Measurements from ENCODE around the gene C1QTNF1. TPM values are rescaled to one million over a fixed set of nuclear protein-coding genes. Genes with fewer than 3 reads are reported as not detected.

Gene C1QTNF1
- polyA plus RNA-seq, 1 donor = 3.1 TPM

DNA sequence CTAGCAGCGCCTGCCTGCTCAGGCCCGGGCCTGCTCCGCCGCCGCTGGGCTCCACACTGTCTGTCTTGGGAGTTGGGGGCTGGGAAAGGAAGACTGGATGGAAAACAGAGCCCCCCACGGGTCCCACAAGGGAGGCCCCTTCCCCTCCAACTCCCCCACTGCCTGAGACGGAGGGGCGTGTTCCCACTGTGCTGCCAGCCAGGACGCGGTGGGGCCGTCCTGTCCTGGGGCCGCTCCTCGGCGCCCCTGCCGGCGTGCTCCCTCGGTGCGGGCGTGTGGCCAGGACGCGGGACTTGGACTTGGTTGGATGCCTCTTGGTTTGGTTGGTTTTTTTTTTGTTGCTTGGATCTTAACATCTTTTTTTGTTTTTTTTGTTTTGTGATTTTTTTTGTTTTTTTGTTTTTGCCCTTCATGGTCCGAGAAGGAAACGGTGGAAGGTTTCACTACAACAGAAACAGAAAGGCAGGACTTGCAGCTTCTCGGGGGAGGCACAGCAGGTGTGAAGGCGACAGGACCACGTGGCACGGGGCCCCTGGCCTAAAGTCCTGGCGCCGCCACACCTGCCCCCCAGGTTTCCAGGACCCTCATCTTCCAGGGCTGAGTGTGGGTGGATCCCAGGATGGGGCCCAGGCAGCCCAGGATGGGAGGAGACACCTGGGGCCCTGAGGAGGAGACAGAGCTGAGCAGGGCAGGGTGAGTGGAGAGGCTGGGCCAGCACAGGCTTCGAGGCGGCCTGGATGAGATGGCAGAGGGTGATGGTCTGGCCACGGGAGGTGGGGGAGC lies 66.7 kb downstream of the C1QTNF1 start:
- peaks cover 14% of the 10 kb centered on the region for H3K36me3 ChIP-seq (ENCODE audit: control insufficient read depth, insufficient read depth, low read length)
- peaks cover 22% of the 10 kb centered on the region for H3K27me3 ChIP-seq (ENCODE audit: control insufficient read depth, insufficient read depth, low read length)
- H3K9me3 ChIP-seq (ENCODE audit: control insufficient read depth, low read depth, low read length) = no peaks in the 10 kb centered on the region
- no peak for DNase-seq
- H3K4me1 ChIP-seq (ENCODE audit: control insufficient read depth, insufficient read depth, low read length) = no peaks in the 10 kb centered on the region
- WGBS (ENCODE audit: insufficient coverage, low lambda C conversion rate) = 25% methylated on average over 2 of the region's 32 CpGs
- no peak overlapping the region for H3K4me3 ChIP-seq (ENCODE audit: low read length)
- no peak overlapping the region for H3K27ac ChIP-seq (ENCODE audit: low read length)

DNA sequence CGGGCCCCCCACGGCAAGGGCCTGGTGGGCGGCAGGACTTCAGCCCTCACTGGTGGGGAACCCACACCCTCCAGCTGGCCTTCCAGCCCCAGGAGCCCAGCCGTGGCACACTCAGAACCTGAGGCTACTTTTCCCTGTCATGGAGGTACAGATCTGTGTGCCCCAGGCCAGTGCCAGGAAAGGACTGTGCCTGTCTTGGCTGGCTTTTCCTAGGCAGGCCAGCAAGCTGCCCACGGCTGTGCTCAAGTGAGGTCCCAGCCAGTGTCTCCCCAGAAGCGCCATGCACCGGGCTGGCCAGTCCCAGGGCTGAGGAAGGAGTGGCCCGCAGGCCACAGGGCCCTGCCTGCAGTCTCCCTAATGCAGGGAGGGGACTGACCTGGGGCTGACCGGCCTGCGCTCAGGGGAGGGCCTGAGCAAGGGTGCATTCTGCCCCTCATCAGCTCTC lies 67.3 kb downstream of the C1QTNF1 start:
- no CpG with 5 or more reads among the region's 10 CpGs for WGBS (ENCODE audit: insufficient coverage, low lambda C conversion rate)
- no peak for DNase-seq
- no peaks in the 10 kb centered on the region for H3K4me1 ChIP-seq (ENCODE audit: control insufficient read depth, insufficient read depth, low read length)
- no peaks in the 10 kb centered on the region for H3K9me3 ChIP-seq (ENCODE audit: control insufficient read depth, low read depth, low read length)
- no peak overlapping the region for H3K4me3 ChIP-seq (ENCODE audit: low read length)
- H3K27me3 ChIP-seq (ENCODE audit: control insufficient read depth, insufficient read depth, low read length) = peaks cover 27% of the 10 kb centered on the region
- no peak overlapping the region for H3K27ac ChIP-seq (ENCODE audit: low read length)
- peaks cover 8% of the 10 kb centered on the region for H3K36me3 ChIP-seq (ENCODE audit: control insufficient read depth, insufficient read depth, low read length)

DNA sequence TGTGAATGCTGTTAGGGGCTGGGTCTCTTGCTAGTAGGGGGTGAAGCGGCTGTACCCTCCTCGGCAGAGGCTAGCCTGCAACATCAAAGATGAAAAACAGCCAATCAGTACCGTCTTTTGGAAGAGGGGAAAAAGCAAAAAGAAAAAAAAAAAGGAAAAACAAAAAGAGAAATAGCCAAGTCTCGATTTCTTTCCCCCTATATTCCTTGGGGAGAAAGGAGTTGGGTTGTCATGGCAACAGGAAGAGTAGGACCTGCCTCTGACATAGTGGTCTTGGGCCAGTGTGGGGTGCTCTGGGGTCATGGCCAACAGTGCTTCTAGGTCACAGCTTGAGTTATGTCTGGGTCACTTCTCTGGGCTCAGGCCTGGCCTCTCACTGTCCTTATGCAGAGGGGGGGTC lies 68.6 kb downstream of the C1QTNF1 start:
- H3K36me3 ChIP-seq (ENCODE audit: control insufficient read depth, insufficient read depth, low read length) = no peaks in the 10 kb centered on the region
- H3K9me3 ChIP-seq (ENCODE audit: control insufficient read depth, low read depth, low read length) = no peaks in the 10 kb centered on the region
- no peaks in the 10 kb centered on the region for H3K4me1 ChIP-seq (ENCODE audit: control insufficient read depth, insufficient read depth, low read length)
- no peak overlapping the region for H3K27ac ChIP-seq (ENCODE audit: low read length)
- no peak for DNase-seq
- H3K4me3 ChIP-seq (ENCODE audit: low read length) = no peak overlapping the region
- 50% methylated on average over 2 of the region's 4 CpGs for WGBS (ENCODE audit: insufficient coverage, low lambda C conversion rate)
- peaks cover 39% of the 10 kb centered on the region for H3K27me3 ChIP-seq (ENCODE audit: control insufficient read depth, insufficient read depth, low read length)

DNA sequence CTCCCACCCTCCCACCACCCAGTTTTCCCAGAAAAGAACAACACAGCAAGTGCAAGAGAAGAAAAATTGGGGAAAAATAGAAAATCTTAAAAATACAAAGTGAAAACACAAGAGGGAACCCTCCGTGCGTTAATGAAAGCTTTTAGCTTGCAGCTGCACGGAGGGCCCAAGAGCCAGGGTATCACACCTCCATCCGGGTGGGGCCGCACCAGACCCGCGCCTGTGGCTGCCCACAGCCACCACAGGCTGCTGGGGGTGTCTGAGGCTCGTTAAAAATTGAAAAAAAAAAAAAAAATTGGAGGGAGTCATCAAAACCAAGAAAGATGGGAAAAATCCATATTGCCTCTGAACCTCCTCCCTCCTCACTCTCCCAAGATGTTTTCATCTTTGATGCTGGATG lies 69.3 kb downstream of the C1QTNF1 start:
- peaks cover 46% of the 10 kb centered on the region for H3K27me3 ChIP-seq (ENCODE audit: control insufficient read depth, insufficient read depth, low read length)
- no peak overlapping the region for H3K27ac ChIP-seq (ENCODE audit: low read length)
- no peaks in the 10 kb centered on the region for H3K36me3 ChIP-seq (ENCODE audit: control insufficient read depth, insufficient read depth, low read length)
- no peak overlapping the region for H3K4me3 ChIP-seq (ENCODE audit: low read length)
- no peaks in the 10 kb centered on the region for H3K4me1 ChIP-seq (ENCODE audit: control insufficient read depth, insufficient read depth, low read length)
- DNase-seq = no peak
- 60% methylated on average over 2 of the region's 8 CpGs for WGBS (ENCODE audit: insufficient coverage, low lambda C conversion rate)
- H3K9me3 ChIP-seq (ENCODE audit: control insufficient read depth, low read depth, low read length) = no peaks in the 10 kb centered on the region

DNA sequence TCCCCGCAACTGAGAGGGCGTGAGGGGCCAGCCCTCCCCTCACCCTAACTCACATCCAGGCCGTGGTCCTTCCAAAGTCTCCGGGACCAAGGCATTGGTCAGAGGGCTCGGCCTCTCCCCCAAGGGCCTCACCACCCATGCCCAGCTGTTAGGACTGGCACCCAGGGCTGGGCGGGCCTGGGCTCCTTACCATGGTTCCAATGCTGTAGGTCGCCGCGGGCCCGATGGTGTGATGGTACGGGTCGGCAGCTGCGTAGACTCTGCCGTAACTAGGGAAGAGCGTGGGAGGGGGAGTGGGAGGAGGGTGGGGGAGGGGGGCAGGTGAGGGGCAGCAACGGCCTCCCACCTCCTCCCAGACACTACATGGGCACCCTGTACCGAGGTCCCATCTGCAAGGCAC lies 70.3 kb downstream of the C1QTNF1 start:
- H3K27me3 ChIP-seq (ENCODE audit: control insufficient read depth, insufficient read depth, low read length) = peaks cover 56% of the 10 kb centered on the region
- H3K4me1 ChIP-seq (ENCODE audit: control insufficient read depth, insufficient read depth, low read length) = no peaks in the 10 kb centered on the region
- H3K4me3 ChIP-seq (ENCODE audit: low read length) = no peak overlapping the region
- no peak overlapping the region for H3K27ac ChIP-seq (ENCODE audit: low read length)
- no CpG with 5 or more reads among the region's 17 CpGs for WGBS (ENCODE audit: insufficient coverage, low lambda C conversion rate)
- H3K9me3 ChIP-seq (ENCODE audit: control insufficient read depth, low read depth, low read length) = no peaks in the 10 kb centered on the region
- DNase-seq = no peak
- no peaks in the 10 kb centered on the region for H3K36me3 ChIP-seq (ENCODE audit: control insufficient read depth, insufficient read depth, low read length)

DNA sequence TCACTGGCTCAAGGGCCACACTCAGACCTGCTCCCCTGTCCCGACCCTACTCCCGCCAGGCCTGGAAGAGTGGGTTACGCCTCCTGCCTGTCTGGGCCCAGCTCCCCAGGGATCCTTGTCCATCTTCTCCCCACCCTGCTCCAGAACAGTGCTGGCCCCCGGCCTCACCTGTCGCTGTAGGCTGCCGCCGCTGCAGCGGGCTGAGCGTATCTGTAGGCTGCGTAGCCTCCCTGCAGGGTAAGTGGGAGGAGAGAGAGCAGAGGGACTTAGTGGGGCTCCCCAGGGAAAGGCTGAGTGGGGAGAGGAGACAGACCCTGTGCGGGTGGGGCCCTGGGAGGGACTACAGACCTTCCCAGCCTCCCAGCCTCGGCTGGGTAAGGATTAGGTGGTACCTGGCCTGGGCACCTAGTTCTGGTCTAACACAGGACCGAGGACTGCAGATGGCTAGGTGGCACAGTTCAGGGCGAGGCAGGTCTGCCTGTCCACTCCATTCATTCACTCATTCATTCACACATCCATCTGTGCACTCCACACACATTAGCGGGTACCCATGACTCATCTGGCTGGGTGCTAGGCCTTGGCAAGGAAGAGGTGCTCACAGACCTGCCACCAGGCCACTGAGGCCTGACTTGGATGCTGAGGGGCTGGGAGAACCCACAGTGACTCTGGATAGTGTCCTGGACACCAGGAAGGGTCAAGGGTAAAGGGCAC lies 71.5 kb downstream of the C1QTNF1 start:
- no peak for DNase-seq
- no peaks in the 10 kb centered on the region for H3K9me3 ChIP-seq (ENCODE audit: control insufficient read depth, low read depth, low read length)
- peaks cover 68% of the 10 kb centered on the region for H3K27me3 ChIP-seq (ENCODE audit: control insufficient read depth, insufficient read depth, low read length)
- H3K27ac ChIP-seq (ENCODE audit: low read length) = no peak overlapping the region
- WGBS (ENCODE audit: insufficient coverage, low lambda C conversion rate) = no CpG with 5 or more reads among the region's 15 CpGs
- no peak overlapping the region for H3K4me3 ChIP-seq (ENCODE audit: low read length)
- no peaks in the 10 kb centered on the region for H3K4me1 ChIP-seq (ENCODE audit: control insufficient read depth, insufficient read depth, low read length)
- no peaks in the 10 kb centered on the region for H3K36me3 ChIP-seq (ENCODE audit: control insufficient read depth, insufficient read depth, low read length)

DNA sequence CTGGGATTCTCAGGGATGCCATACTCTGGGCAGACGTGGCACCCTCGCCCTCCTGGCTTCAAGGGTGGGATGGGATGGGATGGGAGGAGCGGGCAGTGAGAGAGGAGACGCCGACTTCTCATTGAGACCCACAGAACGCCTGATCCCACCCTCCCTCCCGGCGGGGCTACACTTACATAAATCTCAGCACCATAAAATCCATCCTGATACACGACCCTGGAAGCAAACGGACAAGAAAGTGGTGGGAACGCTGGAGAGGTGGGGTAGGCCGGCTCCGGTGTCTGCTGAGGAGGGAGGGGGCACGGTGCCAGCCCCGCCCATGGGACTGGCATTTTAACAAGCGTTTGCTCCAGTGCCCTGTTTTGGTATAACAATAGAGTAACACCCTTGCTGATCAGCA lies 72.5 kb downstream of the C1QTNF1 start:
- Histone ChIP-seq H3K4me3 (ENCODE audit: low read length) (no peak overlapping the region), H3K36me3 (ENCODE audit: control insufficient read depth, insufficient read depth, low read length) (no peaks in the 10 kb centered on the region), H3K4me1 (ENCODE audit: control insufficient read depth, insufficient read depth, low read length) (no peaks in the 10 kb centered on the region), H3K27ac (ENCODE audit: low read length) (no peak overlapping the region), H3K9me3 (ENCODE audit: control insufficient read depth, low read depth, low read length) (no peaks in the 10 kb centered on the region), H3K27me3 (ENCODE audit: control insufficient read depth, insufficient read depth, low read length) (peaks cover 72% of the 10 kb centered on the region)
- no peak for DNase-seq
- WGBS (ENCODE audit: insufficient coverage, low lambda C conversion rate) = no CpG with 5 or more reads among the region's 16 CpGs

DNA sequence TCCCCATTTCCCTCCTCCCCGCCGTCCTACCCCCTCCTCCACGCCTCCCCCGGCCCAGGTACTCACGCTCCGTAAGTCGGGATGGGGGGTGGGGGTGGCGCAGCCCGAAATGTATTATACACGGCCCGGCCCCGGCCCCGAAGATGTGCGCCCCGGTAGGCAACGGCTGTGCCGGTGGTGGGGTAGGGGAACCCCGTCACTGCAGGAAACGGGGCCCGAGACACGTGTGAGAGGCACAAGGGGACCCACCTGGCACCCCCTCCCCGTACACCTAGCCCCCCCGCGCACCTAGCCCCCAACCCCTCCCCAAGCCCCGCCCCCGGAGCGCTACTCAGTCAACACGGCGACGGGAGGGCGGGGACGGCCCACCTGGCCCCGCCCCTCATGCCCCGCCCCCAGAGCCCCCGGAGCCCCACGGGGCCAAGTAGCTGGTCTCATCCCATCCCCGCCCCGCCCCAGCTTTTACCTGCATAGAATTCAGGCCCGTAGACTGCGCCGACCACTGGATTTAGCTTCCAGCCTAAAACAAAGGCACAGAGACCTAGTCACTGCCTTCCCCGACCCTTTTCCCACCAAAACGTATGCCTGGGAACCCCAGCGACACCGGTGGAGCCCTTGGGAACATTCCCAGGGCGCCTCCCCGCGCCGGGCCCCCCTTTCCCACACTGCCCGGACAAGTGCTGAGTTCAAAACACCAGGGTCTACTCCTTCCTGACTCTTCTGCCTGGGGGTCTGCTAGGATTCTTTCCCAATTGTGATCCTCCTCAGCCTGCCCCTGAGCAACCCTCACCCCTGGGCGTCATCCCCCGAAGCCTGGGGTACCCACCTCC lies 73.5 kb downstream of the C1QTNF1 start:
- H3K27ac ChIP-seq (ENCODE audit: low read length) = no peak overlapping the region
- WGBS (ENCODE audit: insufficient coverage, low lambda C conversion rate) = no CpG with 5 or more reads among the region's 52 CpGs
- H3K9me3 ChIP-seq (ENCODE audit: control insufficient read depth, low read depth, low read length) = no peaks in the 10 kb centered on the region
- H3K4me3 ChIP-seq (ENCODE audit: low read length) = no peak overlapping the region
- no peak for DNase-seq
- no peaks in the 10 kb centered on the region for H3K36me3 ChIP-seq (ENCODE audit: control insufficient read depth, insufficient read depth, low read length)
- peaks cover 80% of the 10 kb centered on the region for H3K27me3 ChIP-seq (ENCODE audit: control insufficient read depth, insufficient read depth, low read length)
- H3K4me1 ChIP-seq (ENCODE audit: control insufficient read depth, insufficient read depth, low read length) = no peaks in the 10 kb centered on the region

DNA sequence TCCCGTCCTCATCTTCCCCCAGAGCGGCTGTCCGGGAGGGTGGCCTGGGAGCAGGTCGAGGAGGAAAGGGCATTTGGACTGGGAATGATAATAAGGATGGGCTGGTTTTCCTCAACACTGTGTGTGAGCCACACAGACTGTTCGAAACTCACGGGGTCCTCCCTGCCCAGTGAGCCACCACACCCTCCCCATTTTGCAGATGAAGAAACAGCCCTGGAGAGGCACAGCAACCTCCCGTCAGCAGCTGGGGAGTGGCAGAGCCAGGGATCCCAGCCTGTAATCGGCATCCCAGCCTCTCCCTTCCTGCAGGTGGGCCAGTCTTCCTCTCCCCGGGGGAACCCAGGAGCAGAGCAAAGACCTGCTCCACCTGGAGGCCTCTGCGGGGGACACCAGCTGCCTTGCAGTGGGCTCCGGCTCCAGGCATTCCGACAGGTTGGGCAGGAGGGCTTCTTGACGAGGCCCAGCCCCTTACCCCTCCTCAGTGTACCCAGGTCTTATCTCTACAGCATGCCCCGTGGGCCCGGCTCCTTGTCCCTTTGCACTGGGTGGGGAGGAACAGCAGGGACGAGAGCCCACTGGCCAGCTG lies 74.4 kb downstream of the C1QTNF1 start:
- Histone ChIP-seq H3K4me3 (ENCODE audit: low read length) (no peak overlapping the region), H3K9me3 (ENCODE audit: control insufficient read depth, low read depth, low read length) (no peaks in the 10 kb centered on the region), H3K27me3 (ENCODE audit: control insufficient read depth, insufficient read depth, low read length) (peaks cover 87% of the 10 kb centered on the region), H3K27ac (ENCODE audit: low read length) (no peak overlapping the region), H3K4me1 (ENCODE audit: control insufficient read depth, insufficient read depth, low read length) (no peaks in the 10 kb centered on the region), H3K36me3 (ENCODE audit: control insufficient read depth, insufficient read depth, low read length) (no peaks in the 10 kb centered on the region)
- no peak for DNase-seq
- no CpG with 5 or more reads among the region's 16 CpGs for WGBS (ENCODE audit: insufficient coverage, low lambda C conversion rate)
